ENCODE data around the gene IL36B.

DNA sequence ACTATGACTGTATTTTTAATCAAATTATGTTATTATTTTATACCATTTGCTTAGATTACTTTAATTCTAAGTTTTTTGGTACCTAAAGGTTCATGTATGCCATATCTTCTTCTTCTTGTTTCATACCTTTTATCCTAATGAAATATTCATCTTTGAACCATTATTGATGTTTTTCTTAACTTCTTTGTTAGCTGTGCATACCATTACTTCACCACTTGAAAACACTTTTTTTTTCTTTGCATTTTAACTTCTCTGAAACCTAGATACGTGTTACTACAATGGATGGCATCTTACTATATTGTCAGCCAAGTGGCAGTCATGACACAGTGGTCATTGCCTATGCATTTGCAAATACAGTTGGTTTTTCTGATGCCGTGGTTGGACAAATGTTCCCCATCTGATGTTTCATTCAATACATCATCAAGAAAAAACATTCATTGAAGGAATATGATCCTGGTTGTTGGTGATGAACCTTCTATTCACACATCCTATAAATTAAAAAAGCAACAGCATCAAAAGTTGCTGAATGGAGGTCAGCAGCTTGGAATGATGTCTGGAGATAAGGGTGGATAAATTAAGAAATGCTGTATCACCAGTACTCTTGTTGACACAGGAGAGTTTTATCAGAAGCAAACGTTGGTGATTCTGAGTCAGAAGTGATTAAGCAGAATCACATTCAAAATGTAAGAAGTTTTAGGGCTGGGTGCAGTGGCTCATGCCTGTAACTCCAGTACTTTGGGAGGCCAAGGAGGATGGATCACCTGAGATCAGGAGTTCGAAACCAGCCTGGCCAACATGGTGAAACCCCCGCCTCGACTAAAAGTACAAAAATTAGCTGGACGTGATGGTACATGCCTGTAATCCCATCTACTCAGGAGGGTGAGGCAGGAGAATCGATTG is 40.0 kb downstream of the IL36B start:
- TF ChIP-seq POLR2A (IDR thresholded peaks at IDR 0.05; ENCODE audit: low read depth, low read length) (no peak), POLR2AphosphoS5 (IDR thresholded peaks at IDR 0.05; ENCODE audit: low read depth, low read length) (no peak), TAF1 (IDR thresholded peaks at IDR 0.05; ENCODE audit: borderline replicate concordance, low read depth, low read length) (no peak)

All from GM12892 (cell line).